ENCODE measurements around the gene OAF.

The OAF gene

GRCh38 chr11:120254788-120255518 is 44.1 kb downstream of the OAF start:
- TF ChIP-seq CTCF (IDR thresholded peaks at IDR 0.05; ENCODE audit: control extremely low read depth, extremely low read depth, low read depth, missing control alignments): no peak
- ChIA-PET CTCF (interaction anchor here (1.2 to 2.5 kb wide), 5 partner anchors 9 to 48 kb away, joined by 3 to 15 read pairs (median 4); no protein-coding TSS in a partner anchor), POLR2A (no interaction called here)
- DNase-seq (ENCODE audit: extremely low spot score): peak; percentile 68

- ChIA-PET POLR2A (no interaction called here), CTCF (interaction anchor here (1.2 to 2.0 kb wide), 3 partner anchors 12 to 47 kb away, joined by 3 to 6 read pairs (median 3); no protein-coding TSS in a partner anchor)
- no peak for DNase-seq (ENCODE audit: extremely low spot score)
- TF ChIP-seq CTCF (IDR thresholded peaks at IDR 0.05; ENCODE audit: control extremely low read depth, extremely low read depth, low read depth, missing control alignments): no peak
Measured at GRCh38 chr11:120255519-120255866, 44.7 kb downstream of the OAF start.

GRCh38 chr11:120256178-120256577 is 45.3 kb downstream of the OAF start:
- no peak for DNase-seq (ENCODE audit: extremely low spot score)
- CTCF ChIA-PET: no interaction called here
- POLR2A ChIA-PET: no interaction called here
- TF ChIP-seq CTCF (IDR thresholded peaks at IDR 0.05; ENCODE audit: control extremely low read depth, extremely low read depth, low read depth, missing control alignments): no peak

GRCh38 chr11:120256779-120257178 is 45.9 kb downstream of the OAF start:
- ChIA-PET CTCF (interaction anchor here (2.0 to 8.6 kb wide), 3 partner anchors 8 to 44 kb away, joined by 6 to 66 read pairs (median 20); no protein-coding TSS in a partner anchor), POLR2A (no interaction called here)
- no peak for TF ChIP-seq CTCF (IDR thresholded peaks at IDR 0.05; ENCODE audit: control extremely low read depth, extremely low read depth, low read depth, missing control alignments)
- DNase-seq (ENCODE audit: extremely low spot score): no peak

- TF ChIP-seq CTCF (IDR thresholded peaks at IDR 0.05; ENCODE audit: control extremely low read depth, extremely low read depth, low read depth, missing control alignments): no peak
- DNase-seq (ENCODE audit: extremely low spot score): no peak
- CTCF ChIA-PET: interaction anchor here (2.0 to 8.6 kb wide), 4 partner anchors 8 to 44 kb away, joined by 6 to 66 read pairs (median 16); no protein-coding TSS in a partner anchor
- POLR2A ChIA-PET: no interaction called here
Measured at GRCh38 chr11:120257346-120257745, 46.5 kb downstream of the OAF start.

GRCh38 chr11:120258661-120259060 is 47.8 kb downstream of the OAF start:
- no peak for TF ChIP-seq CTCF (IDR thresholded peaks at IDR 0.05; ENCODE audit: control extremely low read depth, extremely low read depth, low read depth, missing control alignments)
- no peak for DNase-seq (ENCODE audit: extremely low spot score)
- POLR2A ChIA-PET: no interaction called here
- CTCF ChIA-PET: interaction anchor here (1.0 to 8.6 kb wide), 6 partner anchors 9 to 42 kb away, joined by 3 to 66 read pairs (median 10); no protein-coding TSS in a partner anchor
